ENCODE results near the gene CUX1. TPM values are rescaled to one million over a fixed set of nuclear protein-coding genes. Genes with fewer than 3 reads are reported as not detected.

CUX1 gene
- total and polyA plus RNA-seq, 2 of the 13 experiments (the other 11 are each of a cell fraction or from before 2014, with no cell fraction given): 13.7 to 14.9 TPM

GRCh38 chr7:102024769-102025391 is 207.5 kb downstream of the CUX1 start (continued):
- TF ChIP-seq ZC3H13 (CRISPR knock-in tag; IDR thresholded peaks at IDR 0.05) (no peak), KLF9 (CRISPR knock-in tag; IDR thresholded peaks at IDR 0.05; ENCODE audit: low read depth) (no peak), ZNF709 (CRISPR knock-in tag; IDR thresholded peaks at IDR 0.05) (no peak), ZBTB7A (CRISPR knock-in tag; IDR thresholded peaks at IDR 0.05) (peak; percentile 3; the same call in 1 of the 2 replicates), E2F5 (CRISPR knock-in tag; conservative IDR thresholded peaks at IDR 0.05) (no peak), NFE2L2 (IDR thresholded peaks at IDR 0.05; ENCODE audit: low read length) (no peak), ATAD3A (CRISPR knock-in tag; IDR thresholded peaks at IDR 0.05) (no peak), SMYD3 (CRISPR knock-in tag; IDR thresholded peaks at IDR 0.05) (no peak), ZZZ3 (CRISPR knock-in tag; IDR thresholded peaks at IDR 0.05; ENCODE audit: borderline replicate concordance) (peak; percentile 76; the same call in 1 of the 2 replicates), NONO (IDR thresholded peaks at IDR 0.05) (no peak), NONO (CRISPR knock-in tag; conservative IDR thresholded peaks at IDR 0.05) (peak; percentile 74), PRDM10 (CRISPR knock-in tag; IDR thresholded peaks at IDR 0.05; ENCODE audit: low read depth) (peak; percentile 74), PRPF4 (IDR thresholded peaks at IDR 0.05; ENCODE audit: low read depth, low read length, poor library complexity, severe bottlenecking) (no peak), TGIF2 (CRISPR knock-in tag; IDR thresholded peaks at IDR 0.05) (peak; percentile 94), ZNF256 (CRISPR knock-in tag; conservative IDR thresholded peaks at IDR 0.05) (no peak), KMT2A (CRISPR knock-in tag; IDR thresholded peaks at IDR 0.05) (peak; percentile 69; the same call in 1 of the 2 replicates), ZNF576 (CRISPR knock-in tag; IDR thresholded peaks at IDR 0.05) (no peak), KLF11 (CRISPR knock-in tag; IDR thresholded peaks at IDR 0.05) (no peak), ZBTB39 (CRISPR knock-in tag; IDR thresholded peaks at IDR 0.05) (no peak), NFYC (CRISPR knock-in tag; IDR thresholded peaks at IDR 0.05) (no peak), DNMT3B (CRISPR knock-in tag; conservative IDR thresholded peaks at IDR 0.05) (no peak; the same call in 1 of the 2 replicates), ZNF276 (CRISPR knock-in tag; IDR thresholded peaks at IDR 0.05; ENCODE audit: low read depth) (no peak), FIP1L1 (IDR thresholded peaks at IDR 0.05; ENCODE audit: borderline replicate concordance, insufficient read depth, low read depth, low read length) (no peak)
